ENCODE results near the gene CERT1.
"Not testable (repeated sequence)": the region's sequence is repeated elsewhere in the genome, so short reads cannot be mapped to it uniquely, and the experiment has no call there.

CERT1 gene, protein sequence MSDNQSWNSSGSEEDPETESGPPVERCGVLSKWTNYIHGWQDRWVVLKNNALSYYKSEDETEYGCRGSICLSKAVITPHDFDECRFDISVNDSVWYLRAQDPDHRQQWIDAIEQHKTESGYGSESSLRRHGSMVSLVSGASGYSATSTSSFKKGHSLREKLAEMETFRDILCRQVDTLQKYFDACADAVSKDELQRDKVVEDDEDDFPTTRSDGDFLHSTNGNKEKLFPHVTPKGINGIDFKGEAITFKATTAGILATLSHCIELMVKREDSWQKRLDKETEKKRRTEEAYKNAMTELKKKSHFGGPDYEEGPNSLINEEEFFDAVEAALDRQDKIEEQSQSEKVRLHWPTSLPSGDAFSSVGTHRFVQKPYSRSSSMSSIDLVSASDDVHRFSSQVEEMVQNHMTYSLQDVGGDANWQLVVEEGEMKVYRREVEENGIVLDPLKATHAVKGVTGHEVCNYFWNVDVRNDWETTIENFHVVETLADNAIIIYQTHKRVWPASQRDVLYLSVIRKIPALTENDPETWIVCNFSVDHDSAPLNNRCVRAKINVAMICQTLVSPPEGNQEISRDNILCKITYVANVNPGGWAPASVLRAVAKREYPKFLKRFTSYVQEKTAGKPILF

DNA sequence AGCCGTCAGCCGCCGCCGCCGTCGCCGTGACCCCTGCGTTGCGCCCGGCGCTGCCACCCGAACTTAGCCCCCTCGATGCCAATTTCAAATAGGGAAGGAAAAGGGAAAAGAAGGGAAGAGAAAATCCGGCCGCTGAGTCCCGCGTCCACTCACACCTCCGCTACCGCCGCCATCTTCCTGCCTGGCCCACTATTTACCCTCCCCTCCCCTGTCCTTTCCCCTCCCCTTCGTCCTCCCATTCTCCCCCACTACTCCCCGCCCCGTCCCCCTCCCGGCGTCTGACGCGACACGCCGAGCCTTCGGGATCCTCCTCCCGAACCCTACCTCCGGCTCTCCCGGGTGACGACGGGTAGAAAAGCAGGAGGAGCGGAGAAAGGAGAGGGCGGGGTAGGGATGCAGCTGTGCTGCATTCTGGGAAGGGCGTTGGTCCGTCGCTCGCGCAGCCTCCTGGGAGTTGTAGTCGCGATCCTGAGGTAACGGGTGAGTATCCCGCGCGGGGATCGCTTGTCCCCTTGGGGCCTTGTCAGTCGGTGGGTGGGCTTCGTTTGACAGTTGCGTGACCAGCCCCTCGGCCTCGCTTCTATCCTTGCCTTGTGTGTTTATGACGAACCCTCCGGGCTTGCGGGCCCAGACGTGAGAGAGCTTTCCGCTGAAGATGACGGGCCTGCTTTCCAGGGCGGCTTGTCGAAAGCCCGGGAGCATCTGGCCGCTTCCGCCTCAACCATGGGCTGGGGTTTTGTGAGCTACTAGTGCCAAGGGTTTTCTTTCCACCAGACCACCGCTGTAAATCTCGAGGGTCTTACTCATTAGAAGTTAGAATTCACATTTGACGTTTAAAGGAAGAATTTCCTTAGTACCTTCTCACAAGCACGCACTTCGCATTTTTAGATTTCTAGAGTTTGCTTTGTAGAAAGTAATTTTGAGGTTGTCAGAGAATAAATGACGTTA is at the start of gene CERT1, which contains the start of gene POLK:
CERT1 (minus strand) TSS at position 195 of the 948 bp plus-strand sequence. CDS start 422 bp downstream, outside the sequence.
POLK (plus strand) TSS at position 457 of the 948 bp plus-strand sequence.
- DNase-seq = peak; percentile 62 to 100 (median 98)

DNA sequence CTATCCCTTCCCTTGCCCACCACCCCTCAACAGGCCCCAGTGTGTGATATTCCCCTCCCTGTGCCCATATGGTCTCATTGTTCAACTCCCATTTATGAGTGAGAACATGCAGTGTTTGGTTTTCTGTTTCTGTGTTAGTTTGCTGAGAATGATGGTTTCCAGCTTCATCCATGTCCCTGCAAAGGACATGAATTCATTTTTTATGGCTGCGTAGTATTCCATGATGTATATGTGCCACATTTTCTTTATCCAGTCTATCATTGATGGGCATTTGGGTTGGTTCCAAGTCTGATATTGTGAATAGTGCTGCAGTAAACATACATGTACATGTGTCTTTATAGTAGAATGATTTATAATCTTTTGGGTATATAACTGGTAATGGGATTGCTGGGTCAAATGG is 49.2 kb upstream of the CERT1 start:
- not testable (repeated sequence) for DNase-seq

DNA sequence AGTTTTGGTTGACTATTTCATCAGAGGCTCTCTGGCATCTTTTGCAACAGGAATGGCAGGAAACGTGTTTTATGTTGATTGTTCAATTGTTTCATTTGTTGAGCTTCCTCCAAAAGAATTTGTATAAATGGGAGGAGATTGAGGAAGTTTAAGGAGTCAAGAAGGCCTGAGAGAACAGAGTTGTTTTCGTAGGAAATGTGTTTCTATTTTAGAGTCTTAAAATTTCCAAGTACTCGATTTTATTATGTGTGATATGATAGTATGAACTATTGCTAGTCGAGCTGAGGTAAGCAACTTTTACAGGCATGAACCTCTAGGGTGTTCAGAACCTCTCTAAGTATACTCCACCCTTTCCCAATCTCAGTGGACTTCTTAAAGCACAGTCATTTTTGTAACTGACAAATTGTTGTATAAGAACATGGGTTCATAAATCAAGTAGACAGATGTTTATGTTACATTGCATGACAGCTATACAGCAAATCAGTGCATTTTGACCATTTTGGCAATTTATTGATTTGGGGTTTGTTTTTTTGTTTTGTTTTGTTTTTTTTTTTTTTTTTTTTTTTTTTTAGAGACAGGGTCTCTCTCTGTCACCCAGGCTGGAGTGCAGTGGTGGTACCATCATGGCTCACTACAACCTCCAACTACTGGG is 47.7 kb upstream of the CERT1 start:
- DNase-seq = no peak

DNA sequence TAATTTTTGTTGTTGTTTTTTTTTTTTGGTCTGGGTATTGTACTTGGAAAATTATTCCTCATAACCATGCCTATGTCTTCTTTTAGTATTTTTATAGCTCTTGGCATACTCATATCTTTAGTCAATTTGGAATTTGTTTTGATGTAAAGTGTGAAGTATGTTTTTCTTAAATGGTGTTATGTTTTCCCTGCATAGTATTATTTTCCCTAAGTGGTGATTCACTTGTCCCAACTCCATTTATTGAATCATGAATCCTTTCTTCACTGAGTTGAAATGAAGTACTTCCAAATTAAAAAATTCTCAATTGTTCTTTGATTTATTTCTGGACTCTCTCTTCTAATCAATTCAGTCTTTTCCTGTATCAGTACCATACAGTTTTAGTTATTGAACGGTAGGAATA is 46.8 kb upstream of the CERT1 start:
- no peak for DNase-seq

DNA sequence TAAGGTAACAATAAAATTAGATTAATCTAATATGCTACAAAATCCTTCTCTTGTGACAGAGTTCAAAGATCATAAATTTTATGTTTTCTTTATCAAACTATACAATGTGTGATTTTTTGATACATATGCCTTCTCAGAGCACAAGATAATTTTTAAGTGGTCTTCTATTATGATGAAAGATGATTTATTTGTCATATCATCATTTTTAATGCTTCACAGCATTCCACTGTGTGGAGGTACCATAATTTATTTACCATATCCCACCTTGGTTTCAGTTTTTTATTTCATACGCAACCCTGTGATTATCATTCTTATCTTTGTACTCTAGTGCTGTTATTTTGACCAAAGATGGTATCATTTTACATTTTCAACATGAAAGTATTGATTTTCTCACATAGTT is 41.9 kb upstream of the CERT1 start:
- no peak for DNase-seq

DNA sequence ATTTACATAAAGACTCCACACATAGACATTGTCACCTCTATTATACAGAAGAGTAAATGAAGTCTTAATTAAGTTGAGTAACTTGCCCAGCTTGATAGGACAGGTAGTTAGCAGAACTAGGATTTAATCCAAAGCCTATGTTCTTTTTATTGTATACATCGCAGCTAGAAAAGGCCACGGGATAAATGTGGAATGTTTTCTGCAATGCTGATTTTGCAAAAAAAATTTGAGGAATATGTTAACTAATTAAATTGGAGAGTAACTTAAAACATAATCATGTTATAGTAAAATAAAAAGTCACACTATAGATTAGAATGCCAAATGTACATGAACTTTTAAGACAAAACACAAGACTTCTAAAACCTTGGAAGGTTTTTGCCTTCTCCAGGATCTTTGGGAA is 41.3 kb upstream of the CERT1 start:
- DNase-seq = no peak

DNA sequence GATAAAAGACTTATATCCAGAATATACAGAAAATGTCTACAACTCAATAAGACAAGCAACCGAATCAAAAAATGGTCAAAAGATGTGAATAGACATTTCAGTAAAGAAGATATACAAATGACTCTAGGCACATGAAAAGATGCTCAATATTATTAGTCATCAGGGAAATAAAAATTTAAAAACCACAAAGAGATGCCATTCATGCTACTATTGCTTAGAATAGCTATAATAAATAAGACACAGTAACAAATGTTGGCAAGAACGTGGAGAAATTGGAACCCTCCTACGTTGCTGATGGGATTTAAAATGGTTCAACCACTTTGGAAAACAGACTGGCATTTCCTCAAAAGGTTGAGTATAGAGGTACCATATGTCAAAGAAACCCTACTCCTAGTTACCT is 40.0 kb upstream of the CERT1 start:
- DNase-seq = no peak

DNA sequence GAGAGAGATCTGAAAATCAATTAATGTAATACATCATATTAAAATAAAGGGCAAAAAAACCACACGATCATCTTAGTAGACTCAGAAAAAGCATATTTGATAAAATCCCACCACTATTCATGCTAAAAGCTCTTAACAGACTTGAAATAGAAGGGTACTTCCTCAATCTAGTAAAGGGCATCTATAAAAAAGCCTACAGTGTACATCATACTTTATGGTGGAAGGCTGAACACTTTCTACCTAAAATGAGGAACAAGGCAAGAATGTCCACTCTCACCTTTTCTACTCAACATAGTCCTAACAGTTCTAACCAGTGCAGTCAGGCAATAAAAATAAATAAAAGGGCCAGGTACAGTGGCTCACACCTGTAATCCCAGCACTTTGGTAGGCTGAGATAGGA is 39.2 kb upstream of the CERT1 start:
- DNase-seq = no peak

DNA sequence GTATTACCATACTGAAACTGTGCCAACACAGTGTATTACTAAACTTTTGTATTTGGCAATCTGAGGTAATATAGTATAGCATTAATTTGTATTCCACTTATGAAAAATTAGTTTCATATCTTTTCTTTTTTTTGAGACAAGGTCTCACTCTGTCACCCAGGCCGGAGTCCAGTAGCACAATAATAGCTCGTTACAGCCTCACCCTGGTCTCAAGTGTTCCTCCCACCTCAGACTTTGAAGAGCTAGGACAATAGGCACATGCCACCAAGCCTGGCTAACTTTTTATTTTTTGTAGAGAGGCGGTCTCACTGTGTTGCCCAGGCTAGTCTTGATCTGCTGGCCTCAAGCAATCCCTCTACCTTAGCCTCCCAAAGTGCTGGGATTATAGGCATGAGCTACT is 36.4 kb upstream of the CERT1 start:
- no peak for DNase-seq

DNA sequence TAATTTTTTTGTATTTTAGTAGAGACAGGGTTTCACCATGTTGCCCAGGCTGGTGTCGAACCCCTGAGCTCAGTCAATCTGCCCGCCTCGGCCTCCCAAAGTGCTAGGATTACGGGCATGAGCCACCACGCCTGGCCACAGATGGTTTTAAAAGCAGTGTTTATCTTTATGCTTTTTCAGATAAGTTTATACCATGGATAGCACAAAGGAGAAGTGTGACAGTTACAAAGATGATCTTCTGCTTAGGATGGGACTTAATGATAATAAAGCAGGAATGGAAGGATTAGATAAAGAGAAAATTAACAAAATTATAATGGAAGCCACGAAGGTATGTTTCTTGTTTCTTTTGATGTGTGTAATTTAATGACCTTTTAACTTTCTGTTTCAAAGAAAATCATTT is 35.4 kb upstream of the CERT1 start:
- no peak for DNase-seq

DNA sequence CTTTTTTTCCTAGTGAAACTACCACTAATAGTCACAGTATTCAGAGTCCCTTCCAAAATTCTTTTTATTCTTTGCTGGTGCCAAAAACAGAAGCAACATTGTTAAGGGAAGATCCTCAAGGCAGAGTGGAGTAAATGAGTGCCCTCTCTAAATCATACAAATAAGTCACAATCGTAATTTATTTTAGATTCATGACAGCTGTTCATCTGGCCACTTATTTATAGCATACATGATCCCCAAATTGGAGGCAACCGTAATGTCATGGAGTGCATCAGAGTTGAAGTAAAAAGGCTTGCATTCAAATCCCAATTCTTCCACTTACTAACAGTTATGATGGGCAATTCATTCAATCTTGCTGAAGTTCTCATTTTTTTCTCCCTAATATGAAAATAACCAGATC is 33.7 kb upstream of the CERT1 start:
- no peak for DNase-seq

DNA sequence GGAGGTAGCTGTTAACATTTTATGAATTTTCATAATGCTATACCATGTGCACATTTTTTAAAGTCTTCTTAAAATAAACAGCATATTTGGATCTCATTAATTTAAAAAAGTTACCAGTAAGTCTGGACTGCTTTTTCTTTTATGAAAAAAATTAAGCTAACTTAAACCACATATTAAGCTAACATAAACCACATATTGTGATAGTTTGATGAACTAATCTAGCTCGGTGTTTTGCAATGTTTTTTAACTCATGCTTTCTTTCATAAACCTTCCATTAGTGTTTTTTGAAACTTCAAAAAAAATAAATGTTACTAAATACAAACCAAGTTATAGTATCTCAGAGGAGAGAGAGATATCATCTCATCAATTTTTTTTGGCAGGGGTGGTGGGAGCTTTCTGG is 26.8 kb upstream of the CERT1 start:
- DNase-seq = no peak

DNA sequence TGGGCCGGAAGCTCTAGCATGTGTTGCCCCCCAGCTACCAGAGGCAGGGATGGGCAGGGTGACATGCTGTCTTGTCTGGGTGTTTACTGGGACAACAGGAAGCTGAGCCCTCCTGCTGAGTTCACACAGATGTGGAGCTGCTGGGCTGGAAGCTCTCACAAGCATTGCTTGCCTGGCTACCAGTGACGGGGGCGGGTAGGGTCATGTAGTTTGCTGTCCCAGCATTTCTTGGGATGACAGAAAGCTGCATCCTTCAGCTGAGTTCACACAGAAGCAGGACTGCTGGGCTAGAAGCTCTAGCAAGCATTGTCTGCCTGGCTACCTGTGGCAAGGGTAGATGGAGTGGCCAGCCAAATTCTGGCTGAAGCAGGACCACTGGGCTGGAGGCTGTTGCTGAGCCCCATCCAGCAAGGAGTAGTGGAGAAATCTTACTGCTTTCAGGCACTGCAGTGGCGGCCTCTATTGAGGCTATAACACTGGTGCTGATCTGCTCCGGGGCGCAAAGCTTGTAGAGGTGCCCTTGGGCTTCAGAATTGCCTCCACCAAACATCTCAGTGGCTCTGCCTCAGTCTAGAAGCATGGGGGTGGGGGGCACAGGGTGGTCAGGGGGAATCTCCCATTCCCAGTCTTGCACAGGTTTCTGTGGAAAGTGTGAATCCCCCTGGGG is 25.4 kb upstream of the CERT1 start:
- DNase-seq = no peak

DNA sequence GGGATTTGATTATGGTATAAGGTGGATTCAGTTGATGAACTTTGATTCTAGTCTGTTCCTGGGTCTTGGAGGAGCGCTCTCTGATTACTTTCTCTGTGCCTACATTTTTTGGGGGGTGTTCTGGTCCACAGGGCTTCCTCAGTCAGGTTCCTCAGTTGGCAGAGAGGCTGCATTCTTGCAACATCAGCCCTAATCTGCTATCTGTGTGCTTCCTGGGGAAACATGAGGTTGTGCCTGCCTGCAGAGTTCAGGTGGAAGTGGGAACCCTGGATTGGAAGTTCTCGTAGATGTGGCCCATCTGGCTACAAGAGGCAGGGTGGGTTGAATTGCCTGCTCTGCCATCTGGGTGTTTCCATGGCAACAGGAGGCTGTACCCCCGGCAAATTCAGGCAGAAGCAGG is 24.7 kb upstream of the CERT1 start:
- no peak for DNase-seq

DNA sequence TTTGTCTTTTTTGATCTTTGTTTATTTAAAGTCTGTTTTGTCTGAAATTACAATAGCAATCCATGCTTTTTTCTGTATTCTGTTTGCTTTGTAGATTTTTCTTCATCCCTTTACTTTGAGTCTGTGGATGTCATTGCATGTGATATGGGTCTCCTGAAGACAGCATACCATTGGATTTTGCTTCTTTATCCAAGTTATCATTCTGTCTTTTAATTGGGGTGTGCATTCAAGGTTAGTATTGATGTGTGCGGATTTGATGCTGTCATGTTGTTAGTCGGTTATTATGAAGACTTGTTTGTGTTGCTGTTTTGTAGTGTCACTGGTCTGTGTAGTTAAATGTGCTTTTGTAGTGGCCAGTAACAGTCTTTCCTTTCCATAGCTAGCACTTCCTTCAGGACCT is 23.3 kb upstream of the CERT1 start:
- DNase-seq = no peak

DNA sequence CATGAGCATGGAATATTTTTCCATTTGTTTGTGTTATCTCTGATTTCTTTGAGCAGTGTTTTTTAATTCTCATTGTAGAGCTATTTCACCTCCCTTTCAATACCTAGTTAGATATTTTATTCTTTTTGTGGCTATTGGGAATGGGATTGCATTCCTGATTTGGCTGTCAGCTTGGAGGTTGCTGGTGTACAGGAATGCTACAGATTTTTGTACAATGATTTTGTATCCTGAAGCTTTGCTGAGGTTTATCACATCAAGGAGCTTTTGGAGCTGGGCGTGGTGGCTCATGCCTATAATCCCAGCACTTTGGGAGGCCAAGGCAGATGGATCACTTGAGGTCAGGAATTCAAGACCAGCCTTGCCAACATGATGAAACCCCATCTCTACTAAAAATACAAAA is 22.3 kb upstream of the CERT1 start:
- DNase-seq = not testable (repeated sequence)

DNA sequence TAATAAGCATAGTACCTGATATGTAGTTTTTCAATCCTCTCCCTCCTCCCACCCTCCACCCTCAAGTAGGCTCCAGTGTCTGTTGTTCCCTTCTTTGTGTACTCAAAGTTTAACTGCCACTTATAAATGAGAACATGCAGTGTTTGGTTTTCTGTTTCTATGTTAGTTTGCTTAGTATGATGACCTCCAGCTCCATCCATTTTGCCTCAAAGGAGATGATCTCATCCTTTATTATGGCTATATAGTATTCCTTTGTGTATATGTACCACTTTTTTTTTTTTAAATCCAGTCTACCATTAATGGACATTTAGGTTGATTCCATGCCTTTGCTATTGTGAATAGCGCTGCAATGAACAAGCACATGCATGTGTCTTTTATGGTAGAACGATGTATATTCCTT is 20.8 kb upstream of the CERT1 start:
- DNase-seq = no peak

DNA sequence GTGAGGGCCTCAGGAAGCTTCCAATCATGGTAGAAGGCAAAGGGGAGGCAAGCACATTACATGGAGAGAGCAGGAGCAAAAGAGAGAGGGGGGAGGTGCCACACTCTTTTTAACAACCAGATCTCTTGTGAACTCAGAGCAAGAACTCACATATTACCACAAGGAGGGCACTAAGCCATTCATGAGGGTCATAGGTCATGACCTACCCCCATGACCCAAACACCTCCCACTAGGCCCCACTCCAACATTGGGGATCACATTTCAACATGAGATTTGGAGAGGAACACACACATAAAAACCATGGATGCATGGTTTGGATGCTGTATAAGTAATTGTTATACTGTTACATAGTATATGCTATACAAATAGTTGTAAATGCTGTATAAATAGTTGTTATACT is 17.8 kb upstream of the CERT1 start:
- no peak for DNase-seq

DNA sequence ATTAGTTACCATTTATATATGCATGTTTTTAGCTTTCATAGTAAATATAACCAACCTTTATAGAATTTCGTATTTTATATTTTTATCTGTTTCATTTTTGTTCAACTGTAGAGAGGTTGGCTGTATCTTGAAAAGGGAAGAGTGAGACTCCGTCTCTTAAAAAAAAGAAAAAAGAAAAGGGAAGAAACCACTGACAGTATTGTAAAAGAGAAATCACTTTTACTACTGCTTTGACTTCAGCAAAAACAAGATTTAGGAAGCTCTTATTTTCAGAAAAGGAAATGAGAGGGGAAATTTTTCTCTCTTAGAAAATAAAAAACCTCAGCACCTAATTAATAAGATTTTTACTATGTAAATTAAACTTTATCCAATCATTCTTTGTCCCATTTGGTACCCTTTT is 14.6 kb upstream of the CERT1 start:
- DNase-seq = no peak

DNA sequence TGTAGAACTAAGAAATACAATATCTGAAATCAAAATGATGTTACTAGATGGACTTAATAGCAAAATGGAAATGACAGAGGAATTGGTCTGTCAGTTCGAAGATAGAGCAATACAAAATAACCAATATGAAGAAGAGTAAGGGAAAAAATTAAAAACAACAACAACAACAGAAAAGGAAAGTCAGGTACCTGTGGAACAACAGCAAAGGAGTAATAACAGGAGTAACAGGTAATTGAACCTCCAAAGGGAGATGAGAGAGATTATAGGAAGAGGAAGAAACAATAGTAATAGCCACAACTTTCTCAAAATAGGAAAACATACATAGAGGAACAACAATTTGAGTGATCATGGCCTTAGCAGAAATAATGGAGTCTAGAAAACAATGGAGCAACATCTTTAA is 13.9 kb upstream of the CERT1 start:
- no peak for DNase-seq

DNA sequence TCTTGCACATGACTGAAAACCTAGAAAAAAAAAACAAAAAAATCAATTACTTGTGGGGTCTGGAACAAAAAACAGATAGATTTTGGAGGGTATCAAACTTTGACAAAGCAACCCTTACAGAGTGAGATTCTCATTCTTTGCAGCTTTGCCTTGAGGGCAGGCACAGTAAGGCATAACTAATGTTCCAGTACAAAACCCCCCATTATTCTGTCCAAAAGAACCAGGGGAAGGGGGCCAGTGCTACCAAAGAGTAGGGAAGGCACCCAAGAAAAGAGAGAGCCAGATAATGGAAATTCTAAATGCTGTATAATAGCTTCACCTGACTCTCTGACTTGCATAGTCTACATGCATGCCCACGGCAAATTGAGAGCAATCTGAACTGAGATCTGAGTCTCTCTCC is 13.2 kb upstream of the CERT1 start:
- no peak for DNase-seq
